ENCODE measurements around the gene CARNS1.

GRCh38 chr11:67405196-67405567 is 10.3 kb upstream of the CARNS1 start:
- TF ChIP-seq CTCF (IDR thresholded peaks at IDR 0.05) (no peak), POLR2AphosphoS5 (IDR thresholded peaks at IDR 0.05) (no peak), EP300 (IDR thresholded peaks at IDR 0.05) (no peak)

Measured in stomach (tissue), 4 donors.